Measurements from ENCODE around the gene MDK. TPM values are rescaled to one million over a fixed set of nuclear protein-coding genes. Genes with fewer than 3 reads are reported as not detected.

MDK gene
- total RNA-seq, 1 donor from 2014 or later = 11.4 TPM

DNA sequence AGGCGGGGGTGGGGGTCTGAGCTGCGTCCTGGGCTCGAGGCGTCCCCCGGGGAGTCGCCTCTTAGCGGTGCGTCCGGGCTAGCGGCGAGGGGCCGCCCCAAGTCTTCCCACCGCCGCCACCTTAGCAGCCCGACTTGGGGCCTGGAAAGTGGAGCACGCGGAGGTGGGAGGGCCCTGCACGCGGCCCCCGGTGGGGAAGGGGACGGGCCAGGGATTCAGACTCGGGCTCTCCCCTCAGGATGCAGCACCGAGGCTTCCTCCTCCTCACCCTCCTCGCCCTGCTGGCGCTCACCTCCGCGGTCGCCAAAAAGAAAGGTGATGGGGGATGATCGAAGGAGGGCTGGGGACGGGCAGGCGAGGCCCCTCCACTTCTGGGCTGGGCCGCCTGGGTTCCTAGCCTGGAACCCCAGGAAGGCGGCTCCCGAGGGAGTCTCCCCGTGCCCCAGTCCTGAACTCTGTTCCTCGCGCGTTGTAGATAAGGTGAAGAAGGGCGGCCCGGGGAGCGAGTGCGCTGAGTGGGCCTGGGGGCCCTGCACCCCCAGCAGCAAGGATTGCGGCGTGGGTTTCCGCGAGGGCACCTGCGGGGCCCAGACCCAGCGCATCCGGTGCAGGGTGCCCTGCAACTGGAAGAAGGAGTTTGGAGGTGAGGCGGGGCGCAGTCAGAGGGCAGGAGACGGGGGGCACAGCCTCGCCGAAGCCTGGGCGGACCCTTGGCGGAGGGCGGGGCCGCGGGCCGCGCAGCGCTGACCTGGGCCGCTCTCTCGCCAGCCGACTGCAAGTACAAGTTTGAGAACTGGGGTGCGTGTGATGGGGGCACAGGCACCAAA lies 563 bp downstream of the MDK start:
- FAIRE-seq (no peak), DNase-seq (ENCODE audit: low spot score in 2 of 2) (no peak)

DNA sequence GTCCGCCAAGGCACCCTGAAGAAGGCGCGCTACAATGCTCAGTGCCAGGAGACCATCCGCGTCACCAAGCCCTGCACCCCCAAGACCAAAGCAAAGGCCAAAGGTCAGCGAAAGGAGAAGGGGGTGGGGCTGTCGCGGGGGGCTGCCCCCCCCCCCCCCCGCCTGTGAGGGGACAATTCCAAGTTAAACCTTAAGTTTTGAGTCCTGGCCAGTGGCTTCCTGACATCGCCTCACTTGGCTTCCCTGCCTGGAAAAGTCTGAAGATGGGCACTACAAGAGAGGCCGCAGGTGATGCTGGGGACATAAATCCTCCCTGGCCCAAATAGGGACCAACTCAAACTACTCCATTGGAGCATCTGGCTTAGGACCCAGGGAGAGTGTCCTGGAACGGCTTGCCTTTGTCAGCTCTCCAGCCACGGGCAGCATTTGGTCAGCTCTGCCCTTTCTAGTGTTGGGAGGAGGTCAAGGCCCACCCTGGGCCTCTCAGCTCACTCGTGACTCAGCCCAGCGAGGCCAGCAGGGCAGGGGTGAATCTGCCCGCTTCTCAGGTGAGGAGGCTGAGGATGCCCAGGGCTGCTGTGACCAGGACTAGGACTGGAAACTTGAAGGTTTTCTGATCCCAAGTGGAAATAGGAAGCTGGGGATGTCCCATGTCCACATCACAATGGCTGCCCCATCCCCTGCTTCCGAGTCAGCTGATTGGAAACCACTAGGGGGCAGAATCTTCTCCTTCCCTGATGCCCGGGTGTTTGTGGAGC lies 1.4 kb downstream of the MDK start:
- DNase-seq (ENCODE audit: low spot score in 2 of 2) (peak in 1 of 2 donors; percentile 65), FAIRE-seq (no peak)

DNA sequence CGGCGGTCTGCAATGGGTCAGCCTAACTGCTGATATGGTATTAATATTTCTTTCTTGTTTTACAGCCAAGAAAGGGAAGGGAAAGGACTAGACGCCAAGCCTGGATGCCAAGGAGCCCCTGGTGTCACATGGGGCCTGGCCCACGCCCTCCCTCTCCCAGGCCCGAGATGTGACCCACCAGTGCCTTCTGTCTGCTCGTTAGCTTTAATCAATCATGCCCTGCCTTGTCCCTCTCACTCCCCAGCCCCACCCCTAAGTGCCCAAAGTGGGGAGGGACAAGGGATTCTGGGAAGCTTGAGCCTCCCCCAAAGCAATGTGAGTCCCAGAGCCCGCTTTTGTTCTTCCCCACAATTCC lies 1.9 kb downstream of the MDK start:
- DNase-seq (ENCODE audit: low spot score in 2 of 2) (no peak), FAIRE-seq (no peak)

DNA sequence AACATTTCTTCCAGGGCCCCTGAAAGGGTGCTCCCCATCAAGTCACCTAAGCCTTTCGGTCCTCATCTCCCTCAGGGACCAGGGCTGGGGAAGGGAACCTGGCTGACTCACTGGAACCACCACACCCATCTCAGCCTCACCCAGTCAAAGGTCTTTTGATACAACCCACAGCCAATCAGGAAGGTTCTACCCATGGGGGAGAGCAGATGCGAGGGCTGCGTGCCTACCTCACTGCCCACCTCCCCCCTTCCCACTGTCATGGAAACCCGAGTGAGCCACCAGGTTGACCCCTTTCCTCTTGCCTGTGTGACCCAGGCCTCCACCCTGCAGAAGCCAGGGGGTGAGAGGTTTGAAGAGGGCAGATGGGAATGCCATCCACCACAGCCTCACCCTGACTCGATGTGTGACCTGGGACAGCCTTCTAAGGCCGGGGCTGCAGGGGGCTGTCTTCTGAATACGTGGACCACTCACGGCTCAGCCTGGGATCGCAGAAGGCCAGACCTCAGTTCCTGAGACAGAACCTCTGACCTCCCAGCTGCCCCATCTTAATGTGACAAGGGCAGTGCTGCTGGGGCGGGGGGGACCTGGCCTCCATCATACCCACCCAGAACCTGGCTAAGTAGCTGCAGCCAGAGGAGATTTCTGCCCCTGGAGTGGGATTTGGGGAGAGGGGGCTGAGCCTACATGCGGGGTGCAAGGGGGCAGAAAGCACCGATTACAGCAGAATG lies 2.7 kb downstream of the MDK start:
- no peak for DNase-seq (ENCODE audit: low spot score in 2 of 2)
- FAIRE-seq = no peak

DNA sequence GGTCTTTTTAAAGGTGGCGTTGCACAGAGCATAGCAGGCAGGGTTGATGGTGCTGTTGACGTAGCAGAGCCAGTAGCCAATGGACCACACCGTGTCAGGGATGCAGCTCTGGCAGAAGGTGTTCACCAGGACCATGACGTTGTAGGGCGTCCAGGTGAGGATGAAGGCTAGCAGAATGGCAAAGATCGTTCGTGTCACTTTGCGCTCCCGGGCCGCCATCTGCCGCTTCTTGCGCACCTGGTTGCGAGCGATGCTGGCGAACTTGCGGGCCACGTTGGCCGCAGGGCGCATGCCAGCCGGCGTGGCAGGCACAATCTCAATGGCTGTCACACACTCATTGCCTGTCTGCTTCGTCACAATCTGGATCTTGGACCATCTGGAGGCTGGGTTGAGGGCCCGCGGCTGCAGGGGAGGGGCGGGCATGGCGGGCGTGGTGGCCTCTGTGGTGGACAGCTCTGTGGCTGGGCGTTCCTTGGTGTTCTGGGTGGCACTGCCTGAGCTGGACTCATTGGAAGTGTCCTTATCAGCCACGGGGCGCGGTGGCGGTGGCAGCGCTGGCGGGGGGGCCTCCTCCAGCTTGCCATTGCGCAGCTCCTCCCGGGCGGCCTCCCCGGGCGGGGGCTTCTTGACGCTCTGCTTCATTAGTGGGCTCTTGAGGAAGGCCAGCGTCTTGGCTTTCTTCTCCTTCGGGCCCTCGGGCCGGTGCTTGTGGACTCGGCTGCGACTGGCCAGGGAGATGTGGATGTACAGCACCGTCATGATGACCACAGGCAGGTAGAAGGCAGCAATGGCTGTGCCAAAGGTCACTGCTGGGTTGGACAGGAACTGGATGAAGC lies 3.9 kb downstream of the MDK start:
- no peak for FAIRE-seq
- DNase-seq (ENCODE audit: low spot score in 2 of 2) = no peak

DNA sequence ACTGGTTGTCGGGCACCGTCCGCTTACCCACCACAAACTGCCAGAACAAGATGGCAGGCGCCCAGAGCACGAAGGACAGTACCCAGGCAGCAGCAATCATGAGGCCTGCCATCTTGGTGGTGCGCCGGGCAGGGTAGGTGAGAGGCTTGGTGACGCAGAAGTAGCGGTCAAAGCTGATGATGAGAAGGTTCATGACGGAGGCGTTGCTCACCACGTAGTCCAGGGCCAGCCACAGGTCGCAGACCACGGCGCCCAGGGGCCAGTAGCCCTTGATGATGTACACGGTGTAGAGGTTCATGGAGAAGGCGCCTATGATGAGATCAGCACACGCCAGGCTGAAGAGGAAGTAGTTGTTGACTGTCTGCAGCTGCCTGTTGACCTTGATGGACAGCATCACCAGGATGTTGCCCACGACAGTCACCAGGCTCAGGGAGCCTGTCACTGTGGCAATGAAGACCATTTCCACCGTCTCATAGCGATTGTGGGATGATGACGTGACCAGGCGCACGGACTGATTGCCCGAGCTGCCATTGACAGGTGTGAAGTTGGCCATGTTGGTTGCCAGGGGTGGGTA lies 4.6 kb downstream of the MDK start:
- no peak for FAIRE-seq
- no peak for DNase-seq (ENCODE audit: low spot score in 2 of 2)

DNA sequence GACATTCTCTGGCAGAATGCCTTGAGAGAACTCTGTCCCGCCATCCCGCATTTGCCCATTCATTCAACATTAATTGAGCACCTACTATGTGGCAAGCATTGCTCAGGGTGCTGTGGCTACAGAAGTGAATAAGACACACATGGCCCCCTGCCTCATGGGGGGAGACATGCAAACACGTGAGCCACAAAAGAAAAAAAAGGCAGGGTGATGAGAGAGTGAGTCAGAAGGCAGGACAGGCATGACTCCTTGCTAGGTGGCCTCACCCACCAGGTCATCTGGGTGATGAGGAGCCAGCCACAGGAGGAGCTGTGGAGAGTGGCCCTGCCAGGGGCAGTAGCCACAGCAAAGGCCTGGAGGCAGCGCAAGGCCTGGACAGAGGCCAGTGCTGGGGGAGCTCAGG lies 5.2 kb downstream of the MDK start:
- FAIRE-seq (no peak), DNase-seq (ENCODE audit: low spot score in 2 of 2) (no peak)

DNA sequence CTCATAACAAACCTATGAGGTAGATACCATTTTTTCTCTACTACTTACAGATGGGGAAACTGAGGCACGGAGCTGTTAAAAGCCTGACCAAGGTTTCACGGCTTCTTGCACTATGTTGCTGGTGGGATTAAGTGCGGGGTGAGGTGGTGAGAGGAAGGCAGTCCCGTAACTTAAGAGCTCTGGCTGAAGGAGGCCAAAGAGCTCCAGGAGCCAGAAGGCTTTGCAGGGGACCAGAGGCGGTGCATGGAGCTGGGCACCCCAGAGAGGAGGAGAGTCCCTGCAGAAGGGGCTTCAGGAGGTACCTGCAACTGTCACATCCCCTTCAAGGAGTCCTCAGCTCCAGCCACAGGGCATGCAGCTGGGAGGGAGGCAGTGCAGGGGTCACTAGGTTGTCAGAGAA lies 6.0 kb downstream of the MDK start:
- FAIRE-seq (no peak), DNase-seq (ENCODE audit: low spot score in 2 of 2) (no peak)

DNA sequence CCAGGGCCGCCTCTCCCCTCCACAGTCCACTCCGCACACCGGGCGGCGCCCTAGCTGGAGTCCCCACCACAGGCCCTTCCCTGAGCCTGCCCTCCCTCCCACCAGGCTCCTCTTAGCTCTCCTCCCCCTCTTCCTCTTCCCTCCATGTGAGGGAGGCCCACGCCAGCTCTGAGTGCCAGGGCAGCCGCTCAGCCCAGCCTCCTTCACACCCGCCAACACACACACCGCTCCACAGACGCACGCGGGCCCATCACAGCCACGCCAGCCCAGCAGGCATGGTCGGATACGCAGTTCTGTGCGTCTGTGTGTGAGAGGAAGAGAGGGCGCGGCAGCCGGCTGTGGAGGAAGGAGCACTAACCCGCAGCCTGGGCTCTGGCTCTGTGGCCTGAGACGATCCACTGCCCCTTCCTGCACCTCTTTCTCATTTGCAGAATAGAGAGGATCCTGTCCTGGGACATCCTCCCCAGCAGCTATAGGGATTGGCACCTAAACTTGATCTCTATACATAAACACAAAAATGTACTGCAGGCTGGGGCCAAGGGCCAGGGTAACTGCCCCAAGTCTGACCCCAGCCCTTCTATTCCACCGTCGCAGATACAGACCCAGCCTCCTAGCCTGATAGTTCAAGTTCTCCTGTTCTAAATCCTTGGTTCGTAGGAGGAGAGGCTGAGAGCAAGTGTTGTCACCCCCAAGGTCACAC lies 6.6 kb downstream of the MDK start:
- FAIRE-seq (no peak), DNase-seq (ENCODE audit: low spot score in 2 of 2) (peak in 1 of 2 donors; percentile 31)

DNA sequence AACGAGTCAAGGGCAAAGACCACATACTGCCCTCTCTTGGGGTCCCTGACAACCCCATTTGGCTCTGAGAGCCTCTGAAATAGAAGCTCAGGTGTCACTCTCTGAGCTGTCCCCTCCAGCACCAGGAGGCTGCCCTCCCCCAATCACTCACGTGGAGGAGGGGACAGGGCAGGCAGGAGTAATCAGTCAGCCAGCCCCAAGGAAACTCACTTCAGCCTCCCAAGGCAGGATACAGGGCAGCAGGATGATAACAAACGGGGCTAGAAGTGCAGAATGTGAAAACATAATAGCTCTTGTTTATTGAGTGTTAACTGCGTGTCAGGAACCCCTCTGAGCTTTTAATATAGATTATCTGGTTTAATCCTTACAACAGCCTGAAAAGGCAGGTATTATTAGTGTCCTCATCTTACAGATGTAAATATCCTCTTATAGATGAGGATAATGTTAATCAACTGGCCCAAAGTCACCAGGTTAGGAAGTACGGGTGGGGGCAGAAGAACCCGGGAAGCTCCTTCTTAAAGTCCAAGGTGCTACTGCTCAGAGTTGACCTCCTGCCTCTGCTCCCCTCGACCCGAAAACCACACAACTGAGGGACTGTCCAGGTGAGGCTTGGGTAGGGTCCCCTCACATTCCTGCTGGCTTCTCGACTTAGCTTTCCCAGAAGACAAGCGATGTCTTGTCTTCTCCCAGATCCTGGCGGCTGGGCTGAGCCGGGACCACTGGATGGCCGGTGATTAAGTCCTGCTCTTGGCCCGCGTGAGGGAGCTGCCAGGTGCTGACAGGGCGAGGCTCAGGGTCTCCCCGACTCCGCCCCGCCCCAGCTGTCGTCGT lies 7.4 kb downstream of the MDK start:
- peak in 1 of 2 donors; percentile 40 for DNase-seq (ENCODE audit: low spot score in 2 of 2)
- FAIRE-seq = no peak

DNA sequence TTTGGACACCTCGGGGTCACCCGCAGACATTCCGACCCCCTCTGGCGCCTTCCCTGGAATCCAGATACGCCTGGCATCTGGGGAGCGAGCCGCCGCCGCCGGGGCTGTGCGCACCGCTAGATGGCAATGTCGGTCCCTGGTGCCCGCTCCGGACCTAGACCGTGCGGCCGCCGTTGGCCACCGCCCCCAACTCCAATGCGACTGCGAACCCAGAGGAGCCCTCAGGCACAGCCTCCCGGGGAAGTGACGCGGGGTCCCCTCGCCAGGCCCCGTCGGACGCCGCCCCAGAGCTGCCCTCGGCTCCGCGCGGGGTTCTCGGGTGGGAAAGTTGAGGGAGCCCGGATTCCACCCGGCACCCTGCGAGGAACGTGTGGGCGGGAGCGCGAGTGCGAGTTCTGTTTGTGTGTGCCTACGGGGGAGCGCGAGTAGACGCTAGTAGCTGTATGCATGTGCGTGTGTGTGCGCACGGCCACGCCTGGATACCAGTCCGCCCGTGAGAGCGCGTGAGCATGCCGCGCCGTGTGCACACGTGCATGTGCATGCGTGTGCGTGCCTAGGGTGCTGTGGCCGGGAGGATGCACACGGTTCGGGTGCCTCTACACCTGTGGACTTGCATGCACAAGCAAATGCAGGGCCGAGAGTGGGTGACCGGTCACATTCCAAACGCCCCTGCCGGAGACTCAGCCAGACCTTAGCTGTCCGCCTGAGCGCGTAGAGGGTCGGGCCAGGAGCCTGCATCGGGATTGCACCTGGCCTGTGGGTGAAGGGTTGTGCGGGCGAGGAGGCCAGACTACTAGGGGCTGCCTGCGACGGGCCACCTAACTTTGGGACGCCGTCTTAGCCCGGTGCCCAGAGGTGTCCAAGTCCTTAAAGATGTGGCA lies 8.2 kb downstream of the MDK start:
- FAIRE-seq = no peak
- DNase-seq (ENCODE audit: low spot score in 2 of 2) = peak; percentile 85 to 87

DNA sequence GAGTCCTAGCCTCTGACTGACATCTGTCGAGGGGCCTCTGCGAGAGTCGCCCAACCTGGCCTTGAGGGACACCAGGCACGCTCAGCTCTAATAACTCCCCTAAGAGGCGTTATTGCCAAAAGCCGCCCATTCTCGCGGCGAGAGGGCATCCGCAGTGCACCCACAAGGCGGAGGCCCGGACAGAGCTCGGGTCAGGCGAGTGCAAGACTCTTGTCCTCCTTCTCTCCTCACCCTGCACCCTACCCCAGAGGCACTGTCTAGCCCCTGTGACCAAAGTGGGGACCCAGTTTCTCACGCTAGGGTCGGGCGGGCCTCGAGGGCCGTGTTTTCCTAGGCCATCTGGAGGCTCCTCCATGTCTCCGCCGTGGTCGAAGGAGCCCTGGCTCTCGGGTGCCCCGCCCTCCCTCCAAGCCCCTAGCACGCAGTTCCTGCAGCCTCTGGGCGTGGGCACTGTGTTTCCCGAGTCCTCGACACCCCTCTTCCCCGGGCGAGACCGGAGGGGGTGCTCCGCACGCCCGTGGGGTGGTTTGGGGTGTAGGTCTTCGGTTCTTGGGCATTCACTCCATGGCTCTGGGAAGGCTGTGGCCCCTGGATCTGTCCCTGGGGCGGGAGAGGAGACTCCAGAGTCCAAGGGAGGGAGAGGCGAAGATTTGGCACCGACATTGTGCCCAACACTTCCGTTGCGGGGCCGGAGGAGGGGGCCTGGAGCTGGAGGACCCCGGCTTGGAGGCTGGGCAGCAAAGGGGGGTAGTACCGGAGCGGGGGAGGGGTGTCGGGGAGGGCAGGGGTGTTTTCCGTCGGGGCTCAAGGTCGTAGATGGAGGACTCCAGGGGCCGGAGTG lies 9.1 kb downstream of the MDK start:
- DNase-seq (ENCODE audit: low spot score in 2 of 2) (peak in 1 of 2 donors; percentile 49), FAIRE-seq (no peak)

DNA sequence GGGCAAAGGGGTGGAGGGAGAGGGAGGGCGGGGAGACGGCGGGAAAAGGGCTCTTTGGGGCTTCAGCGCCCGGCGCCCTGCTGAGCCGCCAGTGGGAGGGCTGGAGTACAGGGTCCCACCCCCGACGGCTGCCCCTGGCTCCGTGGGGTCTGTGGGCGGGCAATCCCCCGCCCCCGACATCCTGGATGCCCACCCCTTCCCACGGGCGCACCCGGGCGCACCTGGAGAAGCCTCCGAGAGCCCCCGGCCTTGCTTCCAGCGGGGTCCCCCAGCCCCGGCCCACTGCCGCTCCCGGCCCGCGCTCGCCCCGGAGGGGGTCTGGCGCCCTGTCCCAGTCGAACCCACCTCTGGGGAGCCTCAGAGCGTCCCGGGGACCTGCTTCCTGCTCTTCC lies 9.7 kb downstream of the MDK start:
- DNase-seq (ENCODE audit: low spot score in 2 of 2) (peak in 1 of 2 donors; percentile 43), FAIRE-seq (no peak)

DNA sequence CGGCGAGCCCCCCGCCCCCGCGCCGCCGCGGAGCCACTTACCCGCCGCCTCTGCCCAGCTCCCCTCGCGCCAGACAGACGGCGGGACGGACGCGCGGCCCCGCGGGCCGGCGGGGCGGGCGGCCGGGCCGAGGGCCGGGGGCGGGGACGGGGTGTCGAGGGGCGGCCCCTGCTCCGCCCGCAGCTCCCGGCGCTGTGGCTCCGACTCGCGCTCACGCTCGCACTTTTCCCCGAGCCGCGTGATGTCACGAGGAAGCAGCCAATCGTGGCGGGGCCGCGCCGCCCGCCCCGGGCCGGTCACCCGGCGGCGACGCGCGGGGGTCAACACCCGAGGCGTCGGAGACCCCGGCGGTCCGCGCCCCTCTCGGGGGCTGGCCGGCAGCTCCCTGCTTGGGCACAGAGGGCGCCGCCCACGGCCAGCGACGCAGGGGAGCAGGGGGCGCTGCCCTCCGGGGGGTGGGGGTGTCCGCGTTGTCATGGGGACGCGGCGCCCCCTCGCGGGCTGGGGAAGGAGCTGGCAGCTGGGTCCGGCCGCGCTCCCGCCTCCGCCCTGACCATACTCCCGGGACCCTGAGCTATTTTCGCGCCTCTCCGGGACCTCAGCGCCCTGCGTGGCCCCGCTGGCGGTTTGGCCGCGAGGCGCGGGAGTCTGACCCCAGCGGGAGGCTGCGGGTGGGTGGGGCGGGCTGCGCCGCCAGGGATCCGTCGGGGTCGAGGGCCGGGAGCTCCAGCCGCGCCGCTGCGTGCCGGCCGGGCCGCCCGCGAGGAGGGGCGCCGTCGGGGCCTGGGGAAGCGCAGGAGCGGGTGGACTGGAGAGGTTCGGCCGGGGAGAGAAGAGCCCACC lies 10.3 kb downstream of the MDK start, which contains the start of gene CHRM4:
CHRM4 (minus strand) TSS at position 199 of the 843 bp plus-strand sequence. CDS start 5,219 bp downstream, outside the sequence.
- FAIRE-seq = no peak
- DNase-seq (ENCODE audit: low spot score in 2 of 2) = peak; percentile 74 to 75

DNA sequence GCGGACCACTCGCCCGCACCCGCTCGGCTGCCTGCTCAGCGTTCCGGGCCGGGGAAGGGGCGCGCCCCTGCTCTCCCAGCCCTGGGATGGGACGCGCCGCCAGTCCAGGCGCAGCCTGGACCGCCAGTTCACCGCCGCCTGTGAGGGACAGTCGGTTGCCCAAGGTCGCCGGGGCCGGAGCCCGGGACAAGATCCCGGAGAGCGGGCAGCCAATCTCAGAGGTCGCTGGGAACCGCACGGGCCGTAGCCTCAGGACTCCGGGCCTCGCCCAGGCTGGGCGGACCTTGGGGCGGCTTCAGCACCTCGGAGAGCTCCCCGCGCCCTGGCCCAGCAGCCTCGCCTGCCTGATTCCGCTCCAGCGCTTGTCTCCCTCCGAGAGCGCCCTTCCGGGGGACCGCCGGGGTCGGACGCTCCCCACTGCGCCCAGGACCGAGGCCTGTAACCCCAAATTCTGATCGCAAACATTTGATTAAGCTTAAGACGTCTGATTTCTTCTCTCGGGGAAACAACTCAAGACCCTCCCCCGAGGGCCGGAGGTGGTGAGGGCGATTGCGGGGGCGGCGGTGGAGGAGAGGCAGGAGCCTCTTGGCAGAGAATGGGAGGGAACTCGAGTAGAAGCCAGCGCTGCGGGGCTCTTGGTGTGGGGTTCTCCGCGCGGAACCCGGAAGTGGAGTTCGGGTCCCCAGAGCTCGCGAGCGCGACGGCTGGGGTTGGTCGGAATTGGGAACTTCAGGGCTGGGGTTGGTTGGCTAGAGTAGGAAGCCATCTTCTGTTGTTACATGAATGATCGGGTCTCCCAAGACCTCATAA lies 11.2 kb downstream of the MDK start:
- FAIRE-seq = no peak
- DNase-seq (ENCODE audit: low spot score in 2 of 2) = peak; percentile 93 to 96

Data from frontal cortex (tissue), 4 donors.